H54 (cell line): ENCODE results near the gene MCTP1.

Experiments used
- DNase-seq: peaks from one replicate; pipeline ENCODE4 v3.0.0; 2011; ENCODE audit warnings: low spot score, mixed read lengths; ENCODE audit not compliant: insufficient read length
- FAIRE-seq: peaks from 3 replicates; lab custom pipeline; 2011; peaks lifted over from hg19 to GRCh38; lab: Jason Lieb, UNC
- POLR2A ChIP-seq: IDR thresholded peaks from 2 replicates; pipeline ENCODE4 v1.6.1; 2011; ENCODE audit warnings: low read depth, mild to moderate bottlenecking, low read length

MCTP1 gene

DNA sequence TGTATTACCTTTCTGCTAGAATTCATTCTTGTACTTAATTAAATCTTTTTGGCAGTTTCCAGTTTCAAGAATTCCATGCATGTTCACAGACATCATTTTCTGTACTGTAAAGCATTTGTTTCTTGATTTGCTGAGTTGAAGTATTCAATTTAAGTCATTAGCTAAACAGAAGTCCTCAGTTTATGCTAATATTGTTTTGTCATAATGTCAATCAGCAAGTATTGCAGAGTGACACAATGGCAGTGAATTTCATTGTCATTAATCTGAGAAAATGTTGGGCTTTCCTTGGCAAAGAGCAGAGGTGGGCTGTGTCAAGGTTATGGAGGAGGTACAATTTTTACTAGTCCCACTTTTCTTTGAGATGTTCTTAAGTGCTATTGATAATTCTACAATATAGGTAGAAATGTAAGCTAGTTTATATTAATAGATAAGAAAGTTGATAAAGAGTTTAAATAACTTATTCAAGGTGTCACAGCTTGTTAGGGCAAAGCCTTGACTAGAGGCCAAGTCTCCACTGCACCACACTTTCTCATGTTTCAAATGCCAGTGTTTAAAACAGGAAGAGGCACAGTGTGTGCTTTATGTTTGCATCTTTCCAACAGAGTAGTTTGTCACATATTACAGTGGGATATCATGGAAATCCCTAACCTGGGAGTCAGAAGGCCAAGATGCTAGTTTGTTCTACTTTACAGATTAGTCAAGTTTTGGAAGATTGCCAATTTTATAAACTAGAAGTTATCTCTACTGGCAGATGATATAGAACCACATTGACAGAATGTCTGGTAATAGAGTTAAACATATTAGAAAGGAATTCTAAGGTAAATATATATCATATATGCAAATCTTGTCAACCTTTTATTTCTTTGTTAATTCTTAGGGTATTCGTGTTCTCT is 610.2 kb downstream of the MCTP1 start:
- FAIRE-seq: peak; percentile 53
- DNase-seq: no peak
- TF ChIP-seq POLR2A: no peak

DNA sequence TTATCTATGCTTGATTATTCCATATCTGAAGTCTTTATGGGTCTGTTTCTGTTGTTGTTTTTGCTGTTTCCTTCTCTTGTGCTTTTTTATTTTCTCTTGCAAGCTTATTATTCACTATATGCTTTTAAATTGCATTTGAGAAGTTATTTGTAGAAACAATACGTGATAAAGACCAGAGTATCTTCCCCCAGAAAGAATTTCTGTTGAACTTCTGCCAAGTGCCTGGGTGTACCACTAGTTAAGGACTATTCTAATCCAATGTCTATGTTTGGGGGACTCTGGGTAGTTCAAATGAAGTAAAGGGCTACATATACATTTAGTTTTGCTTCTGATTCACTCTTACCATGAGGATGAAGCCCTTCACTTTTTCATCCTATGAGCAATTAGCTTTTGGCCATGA is 612.1 kb downstream of the MCTP1 start:
- TF ChIP-seq POLR2A: no peak
- no peak for DNase-seq
- no peak for FAIRE-seq

DNA sequence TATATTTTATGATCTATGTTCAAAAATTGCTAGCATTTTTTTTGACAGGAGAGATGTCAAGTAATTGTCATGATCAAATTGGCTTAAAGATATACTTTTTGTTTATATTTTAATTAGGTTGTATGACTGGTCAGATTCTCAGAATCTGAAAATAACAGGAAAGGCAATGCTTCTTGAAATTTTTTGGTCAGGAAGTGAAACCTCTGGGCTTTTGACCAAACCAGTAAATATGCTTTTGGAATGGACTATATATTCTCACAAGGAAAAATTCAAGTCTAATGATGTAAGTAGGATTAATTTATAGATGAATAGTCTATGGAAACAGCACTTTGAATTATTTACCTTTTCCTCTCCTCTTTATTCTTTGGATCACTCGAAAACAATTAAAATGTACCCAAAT is 614.2 kb downstream of the MCTP1 start:
- FAIRE-seq (no peak), DNase-seq (no peak)
- no peak for TF ChIP-seq POLR2A

DNA sequence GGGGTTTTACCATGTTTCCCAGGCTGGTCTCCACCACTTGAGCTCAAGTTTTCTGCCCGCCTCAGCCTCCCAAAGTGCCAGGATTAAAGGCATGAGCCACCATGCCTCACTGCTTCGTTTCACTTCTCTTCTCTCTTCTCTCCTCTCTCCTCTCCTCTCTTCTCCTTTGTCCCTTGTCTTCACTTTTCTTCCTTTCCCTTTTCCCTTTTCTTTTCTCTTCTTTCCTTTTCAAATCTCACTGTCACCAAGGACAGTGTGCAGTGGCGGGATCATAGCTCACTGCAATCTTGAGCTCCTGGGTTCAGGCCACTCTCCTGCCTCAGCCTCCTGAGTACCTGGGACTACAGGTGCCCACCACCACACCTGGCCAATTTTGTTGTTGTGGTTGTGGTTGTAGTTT is 617.0 kb downstream of the MCTP1 start:
- no peak for TF ChIP-seq POLR2A
- FAIRE-seq (no peak), DNase-seq (no peak)

DNA sequence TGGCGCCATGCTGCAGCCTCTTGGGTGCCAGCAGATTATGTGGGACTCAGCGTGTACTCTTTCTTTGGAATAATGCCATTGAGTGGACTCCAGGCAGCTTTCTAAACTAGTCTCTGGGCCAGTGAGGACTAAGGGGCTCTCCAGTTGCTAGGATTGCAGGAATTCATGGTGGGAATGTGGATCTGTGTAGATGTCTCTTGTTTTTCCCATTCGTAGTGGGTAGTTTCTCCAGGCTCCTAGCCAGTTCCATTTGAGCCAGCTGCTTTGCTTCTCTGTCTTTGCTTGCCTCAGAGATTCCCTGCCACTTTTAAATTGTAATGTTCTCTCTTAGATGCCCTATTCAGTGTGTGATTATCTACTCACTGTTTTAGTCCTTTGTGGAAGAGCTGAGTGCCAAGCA is 623.8 kb downstream of the MCTP1 start:
- TF ChIP-seq POLR2A: no peak
- FAIRE-seq (no peak), DNase-seq (no peak)

DNA sequence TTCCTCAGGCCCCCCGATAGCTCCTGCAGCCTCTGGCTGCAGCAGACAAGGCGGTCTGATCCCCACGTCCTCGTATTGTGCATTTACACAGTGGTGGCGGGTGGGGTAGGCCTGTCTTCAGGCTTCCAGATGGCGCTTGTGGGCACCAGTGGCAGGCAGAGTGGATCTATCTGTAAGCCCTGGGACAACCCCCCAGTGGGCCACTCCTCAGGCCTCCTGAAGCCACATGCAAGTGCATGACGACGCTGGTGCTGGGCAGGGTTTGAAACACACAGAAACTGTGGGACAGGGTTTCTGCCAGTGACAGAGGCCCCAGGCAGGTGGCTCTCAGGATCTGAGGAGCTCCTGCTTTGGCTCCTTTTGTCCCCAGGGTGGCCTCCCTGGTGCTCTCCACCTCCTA is 624.4 kb downstream of the MCTP1 start:
- no peak for TF ChIP-seq POLR2A
- DNase-seq (no peak), FAIRE-seq (no peak)

DNA sequence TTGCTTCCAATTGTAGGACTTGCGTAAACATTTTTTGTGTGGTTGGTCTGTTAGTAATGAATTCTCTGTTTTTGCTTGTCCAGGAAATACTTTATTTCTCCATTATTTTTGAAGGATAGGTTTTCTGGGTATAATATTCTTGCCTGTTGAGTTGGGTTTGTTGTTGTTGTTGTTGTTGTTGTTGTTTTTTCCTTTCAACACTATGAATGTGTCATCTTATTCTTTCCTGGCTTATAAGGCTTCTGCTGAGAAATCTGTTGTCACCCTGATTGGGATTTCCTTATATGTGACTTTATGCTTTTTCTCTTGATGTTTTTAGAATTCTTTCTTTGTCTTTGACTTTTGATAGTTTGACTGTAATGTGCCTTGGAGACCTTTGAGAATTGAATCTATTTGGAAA is 626.6 kb downstream of the MCTP1 start:
- no peak for TF ChIP-seq POLR2A
- DNase-seq (no peak), FAIRE-seq (peak; percentile 30)
